HepG2 (cell line): ENCODE results near the gene SH2D7. TPM values are rescaled to one million over a fixed set of nuclear protein-coding genes. Genes with fewer than 3 reads are reported as not detected.

Source experiments
- ATAD3A ChIP-seq: sonication (generic); formaldehyde crosslinking; IDR thresholded peaks from 2 replicates; pipeline ENCODE4 v1.4.0; 2020; ENCODE audit warnings: missing genetic modification reagents
- ATF7-NPFF ChIP-seq: sonication (generic); formaldehyde crosslinking; IDR thresholded peaks from 2 replicates; pipeline ENCODE4 v1.8.1; 2023; ENCODE audit warnings: mild to moderate bottlenecking, low read depth, missing genetic modification reagents, moderate library complexity
- ETS1 ChIP-seq: sonication (generic); formaldehyde crosslinking; IDR thresholded peaks from 2 replicates; pipeline ENCODE4 v1.4.0; 2020; ENCODE audit warnings: missing genetic modification reagents
- GTF3A ChIP-seq: sonication (generic); formaldehyde crosslinking; conservative IDR thresholded peaks from 2 replicates; pipeline ENCODE4 v1.4.0; 2020; ENCODE audit warnings: mild to moderate bottlenecking, missing genetic modification reagents
- IRF9 ChIP-seq: sonication (generic); formaldehyde crosslinking; IDR thresholded peaks from 2 replicates; pipeline ENCODE4 v1.8.0; 2022; ENCODE audit warnings: missing genetic modification reagents, mild to moderate bottlenecking, borderline replicate concordance
- NFKB2 ChIP-seq: sonication (generic); formaldehyde crosslinking; IDR thresholded peaks from 2 replicates; pipeline ENCODE4 v1.4.0; 2020; ENCODE audit warnings: missing genetic modification reagents, borderline replicate concordance
- RAD21 ChIP-seq: fragments of 450-650 bp; formaldehyde crosslinking; IDR thresholded peaks from 2 replicates; pipeline ENCODE4 v1.5.0; 2020; ENCODE audit warnings: mild to moderate bottlenecking
- SP1 ChIP-seq, 2 experiments: fragments of 450-650 bp in 1 of 2; sonication (generic) in 1 of 2; formaldehyde crosslinking in 1 of 2; IDR thresholded peaks; 2 replicates each; pipeline versions ENCODE4 v1.4.0 to v1.6.1; 2016 to 2020; ENCODE audit warnings: missing genetic modification reagents in 1 of 2
- STAG1 ChIP-seq: sonication (generic); formaldehyde crosslinking; IDR thresholded peaks from 2 replicates; pipeline ENCODE4 v1.4.0; 2020; ENCODE audit warnings: missing genetic modification reagents
- ZBTB21 ChIP-seq: sonication (generic); formaldehyde crosslinking; IDR thresholded peaks from 2 replicates; pipeline ENCODE4 v1.4.0; 2020; ENCODE audit warnings: missing genetic modification reagents
- ZNF337 ChIP-seq: sonication (generic); formaldehyde crosslinking; IDR thresholded peaks from 2 replicates; pipeline ENCODE4 v1.5.1; 2020; ENCODE audit warnings: missing genetic modification reagents, low read depth, mild to moderate bottlenecking, borderline replicate concordance
- ZNF407 ChIP-seq: sonication (generic); formaldehyde crosslinking; IDR thresholded peaks from one replicate; pipeline ENCODE4 v1.5.1; 2020; ENCODE audit warnings: mild to moderate bottlenecking, missing genetic modification reagents; ENCODE audit errors: not compliant biosample characterization
- ZNF460 ChIP-seq: sonication (generic); formaldehyde crosslinking; IDR thresholded peaks from 2 replicates; pipeline ENCODE4 v1.5.1; 2020; ENCODE audit warnings: missing genetic modification reagents, mild to moderate bottlenecking, borderline replicate concordance
- ZNF784 ChIP-seq: sonication (generic); formaldehyde crosslinking; IDR thresholded peaks from 2 replicates; pipeline ENCODE4 v1.5.1; 2020; ENCODE audit warnings: missing genetic modification reagents, mild to moderate bottlenecking, borderline replicate concordance
- ZNF792 ChIP-seq: IDR thresholded peaks from 2 replicates; pipeline ENCODE4 v1.6.1; 2016
- ZNF816 ChIP-seq: sonication (generic); formaldehyde crosslinking; IDR thresholded peaks from 2 replicates; pipeline ENCODE4 v1.8.0; 2022; ENCODE audit warnings: missing genetic modification reagents, mild to moderate bottlenecking, borderline replicate concordance
- polyA plus RNA-seq, 8 experiments: library from polyadenylated mRNA; depleted of rRNA in 3 of 8; stranded (reverse) in 7 of 8; unstranded in 1 of 8; fragments of >200 nt; fragmentation: Illumina TruSeq in 4 of 8; extraction: Trizol in 4 of 8; gene quantifications; 2 replicates each; pipeline versions ENCODE4 v1.2.1 to v1.2.3, GENCODE V29; 2011 to 2016; ENCODE audit warnings: low read depth in 4 of 8, missing spikeins in 1 of 8, mixed read lengths in 1 of 8; ENCODE audit not compliant: insufficient read depth in 1 of 8
- total RNA-seq, 5 experiments: library from RNA; depleted of rRNA; stranded (reverse); fragments of >200 nt; fragmentation: Illumina TruSeq; extraction: Trizol; gene quantifications; 2 replicates each; pipeline ENCODE4 v1.2.3, GENCODE V29; 2016; ENCODE audit warnings: low read depth in 1 of 5

Gene SH2D7
- total and polyA plus RNA-seq, 2 of the 13 experiments (the other 11 are each of a cell fraction or from before 2014, with no cell fraction given), result not detected

GRCh38 chr15:78108300-78109084 lies 16.1 kb downstream of the SH2D7 start (continued):
- TF ChIP-seq IRF9 (CRISPR knock-in tag) (no peak), ZNF407 (CRISPR knock-in tag) (no peak), ETS1 (no peak), ZNF337 (CRISPR knock-in tag) (no peak), ATF7-NPFF (no peak), NFKB2 (CRISPR knock-in tag) (no peak; the same call in 1 of the 2 replicates), STAG1 (CRISPR knock-in tag) (peak; percentile 96), RAD21 (peak; percentile 97), ATAD3A (CRISPR knock-in tag) (no peak), GTF3A (no peak), ZNF460 (CRISPR knock-in tag) (no peak), ZNF792 (CRISPR knock-in tag) (no peak), ZNF816 (CRISPR knock-in tag) (no peak), SP1 (IDR thresholded peaks at IDR 0.05) (no peak), SP1 (CRISPR knock-in tag; IDR thresholded peaks at IDR 0.05) (peak; percentile 47), ZBTB21 (CRISPR knock-in tag) (no peak), ZNF784 (CRISPR knock-in tag) (no peak)
